SK-N-SH (cell line): ENCODE measurements around the gene SEZ6L.

Experiments used
- CTCF ChIP-seq: fragments of 200-600 bp; sonication (generic); IDR thresholded peaks from 2 replicates; pipeline ENCODE4 v1.6.1; 2017; ENCODE audit warnings: antibody characterized with exemption, mild to moderate bottlenecking, moderate library complexity
- EP300 ChIP-seq, 2 experiments: IDR thresholded peaks; 2 replicates each; pipeline versions ENCODE4 v1.4.0 to v1.6.1; 2012; ENCODE audit warnings: borderline replicate concordance in 1 of 2, low read depth in 1 of 2, low read length in 1 of 2
- EZH2phosphoT487 ChIP-seq: fragments of 200-600 bp; sonication (generic); IDR thresholded peaks from 2 replicates; pipeline ENCODE4 v1.6.1; 2017; ENCODE audit warnings: low read depth, mixed run types, mild to moderate bottlenecking, antibody characterized with exemption, moderate library complexity, borderline replicate concordance
- FOSL2 ChIP-seq: IDR thresholded peaks from 2 replicates; pipeline ENCODE4 v1.4.0; 2012; ENCODE audit warnings: low read depth, mild to moderate bottlenecking, moderate library complexity, borderline replicate concordance
- FOXJ3 ChIP-seq: sonication (generic); formaldehyde crosslinking; IDR thresholded peaks from 2 replicates; pipeline ENCODE4 v1.5.1; 2020; ENCODE audit warnings: mild to moderate bottlenecking, missing genetic modification reagents
- POLR2AphosphoS5 ChIP-seq: IDR thresholded peaks from 2 replicates; pipeline ENCODE4 v1.6.1; 2012; ENCODE audit warnings: low read depth, low read length
- RXRA ChIP-seq: IDR thresholded peaks from 2 replicates; pipeline ENCODE4 v1.4.0; 2012; ENCODE audit warnings: low read depth, mild to moderate bottlenecking, borderline replicate concordance

GRCh38 chr22:26362471-26362870, 193.2 kb downstream of the SEZ6L start:
- TF ChIP-seq CTCF (no peak), POLR2AphosphoS5 (no peak), EP300 (IDR thresholded peaks at IDR 0.05; ENCODE audit: borderline replicate concordance in 1 of 2, low read depth in 1 of 2, low read length in 1 of 2) (no peak), EZH2phosphoT487 (no peak), FOSL2 (no peak), RXRA (no peak), FOXJ3 (CRISPR knock-in tag) (no peak)
